Measurements from ENCODE around the gene RBP3.

Gene RBP3

DNA sequence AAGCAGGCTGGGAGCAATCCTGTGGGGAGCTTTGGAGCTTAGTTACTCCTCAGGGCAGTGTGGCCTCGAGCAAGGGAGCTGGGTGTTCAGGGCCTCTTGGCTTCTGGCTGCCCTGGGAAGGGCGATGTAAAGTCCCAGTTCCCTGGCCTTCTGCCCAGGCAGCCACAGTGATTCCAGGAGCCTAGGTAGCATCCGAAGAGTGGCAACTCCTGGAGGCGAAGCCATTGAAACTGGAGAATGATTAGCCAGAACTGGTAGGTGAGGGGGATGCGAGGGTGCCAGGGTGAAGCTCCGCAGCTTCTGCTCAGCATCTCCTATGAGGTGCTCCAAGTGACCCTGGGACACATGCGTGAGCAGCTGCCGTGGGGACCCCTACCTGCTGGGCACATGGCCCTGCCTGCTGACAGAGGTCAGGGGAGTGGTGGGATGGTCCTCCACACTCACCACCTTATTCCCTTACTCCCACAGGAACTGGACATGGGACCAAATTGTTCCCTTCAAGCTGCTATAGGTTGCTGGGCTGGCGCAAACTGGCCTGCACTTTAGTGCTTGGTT is 33.7 kb upstream of the RBP3 start:
- Histone ChIP-seq H4K20me1 (ENCODE audit: insufficient read depth, low read length) (no peaks in the 10 kb centered on the region), H3K4me1 (ENCODE audit: low read length) (peaks cover 8% of the 10 kb centered on the region), H3K36me3 (replicated peaks; ENCODE audit: low read depth, low read length) (no peaks in the 10 kb centered on the region), H2AFZ (ENCODE audit: low read depth, low read length) (no peak overlapping the region), H3K4me3 (ENCODE audit: low read length) (no peak overlapping the region), H3K79me2 (ENCODE audit: low read length) (no peaks in the 10 kb centered on the region), H3K9me3 (ENCODE audit: insufficient read depth, low read length) (no peaks in the 10 kb centered on the region), H3K4me2 (ENCODE audit: low read length) (no peak overlapping the region), H3K27me3 (ENCODE audit: low read depth, low read length) (no peaks in the 10 kb centered on the region), H3K9ac (ENCODE audit: low read length) (no peak overlapping the region), H3K27ac (ENCODE audit: low read length) (no peak overlapping the region)
- TF ChIP-seq, protein P1, sequence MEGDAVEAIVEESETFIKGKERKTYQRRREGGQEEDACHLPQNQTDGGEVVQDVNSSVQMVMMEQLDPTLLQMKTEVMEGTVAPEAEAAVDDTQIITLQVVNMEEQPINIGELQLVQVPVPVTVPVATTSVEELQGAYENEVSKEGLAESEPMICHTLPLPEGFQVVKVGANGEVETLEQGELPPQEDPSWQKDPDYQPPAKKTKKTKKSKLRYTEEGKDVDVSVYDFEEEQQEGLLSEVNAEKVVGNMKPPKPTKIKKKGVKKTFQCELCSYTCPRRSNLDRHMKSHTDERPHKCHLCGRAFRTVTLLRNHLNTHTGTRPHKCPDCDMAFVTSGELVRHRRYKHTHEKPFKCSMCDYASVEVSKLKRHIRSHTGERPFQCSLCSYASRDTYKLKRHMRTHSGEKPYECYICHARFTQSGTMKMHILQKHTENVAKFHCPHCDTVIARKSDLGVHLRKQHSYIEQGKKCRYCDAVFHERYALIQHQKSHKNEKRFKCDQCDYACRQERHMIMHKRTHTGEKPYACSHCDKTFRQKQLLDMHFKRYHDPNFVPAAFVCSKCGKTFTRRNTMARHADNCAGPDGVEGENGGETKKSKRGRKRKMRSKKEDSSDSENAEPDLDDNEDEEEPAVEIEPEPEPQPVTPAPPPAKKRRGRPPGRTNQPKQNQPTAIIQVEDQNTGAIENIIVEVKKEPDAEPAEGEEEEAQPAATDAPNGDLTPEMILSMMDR (IDR thresholded peaks at IDR 0.05; ENCODE audit: low read depth, low read length): no peak
- no peak for TF ChIP-seq EZH2phosphoT487 (IDR thresholded peaks at IDR 0.05; ENCODE audit: low read depth)

- no peaks in the 10 kb centered on the region for H3K79me2 ChIP-seq (ENCODE audit: low read length)
- no peaks in the 10 kb centered on the region for H3K27me3 ChIP-seq (ENCODE audit: low read depth, low read length)
- H3K27ac ChIP-seq (ENCODE audit: low read length): no peak overlapping the region
- H3K4me1 ChIP-seq (ENCODE audit: low read length): peaks cover 8% of the 10 kb centered on the region
- no peaks in the 10 kb centered on the region for H4K20me1 ChIP-seq (ENCODE audit: insufficient read depth, low read length)
- H3K9me3 ChIP-seq (ENCODE audit: insufficient read depth, low read length): no peaks in the 10 kb centered on the region
- no peak overlapping the region for H3K4me3 ChIP-seq (ENCODE audit: low read length)
- no peak overlapping the region for H2AFZ ChIP-seq (ENCODE audit: low read depth, low read length)
- no peaks in the 10 kb centered on the region for H3K36me3 ChIP-seq (replicated peaks; ENCODE audit: low read depth, low read length)
- H3K4me2 ChIP-seq (ENCODE audit: low read length): no peak overlapping the region
- no peak overlapping the region for H3K9ac ChIP-seq (ENCODE audit: low read length)
- TF ChIP-seq EZH2phosphoT487 (IDR thresholded peaks at IDR 0.05; ENCODE audit: low read depth): no peak
- TF ChIP-seq, protein P1 (IDR thresholded peaks at IDR 0.05; ENCODE audit: low read depth, low read length): no peak
These were observed 32.7 kb upstream of the RBP3 start for GRCh38 chr10:47315421-47315820.

GRCh38 chr10:47316131-47316530 is 32.0 kb upstream of the RBP3 start:
- Histone ChIP-seq H3K9ac (ENCODE audit: low read length) (no peak overlapping the region), H3K36me3 (replicated peaks; ENCODE audit: low read depth, low read length) (no peaks in the 10 kb centered on the region), H4K20me1 (ENCODE audit: insufficient read depth, low read length) (no peaks in the 10 kb centered on the region), H3K79me2 (ENCODE audit: low read length) (no peaks in the 10 kb centered on the region), H3K4me1 (ENCODE audit: low read length) (peaks cover 8% of the 10 kb centered on the region), H3K4me2 (ENCODE audit: low read length) (no peak overlapping the region), H3K27me3 (ENCODE audit: low read depth, low read length) (no peaks in the 10 kb centered on the region), H3K9me3 (ENCODE audit: insufficient read depth, low read length) (no peaks in the 10 kb centered on the region), H3K27ac (ENCODE audit: low read length) (no peak overlapping the region), H3K4me3 (ENCODE audit: low read length) (no peak overlapping the region), H2AFZ (ENCODE audit: low read depth, low read length) (no peak overlapping the region)
- no peak for TF ChIP-seq EZH2phosphoT487 (IDR thresholded peaks at IDR 0.05; ENCODE audit: low read depth)
- TF ChIP-seq, protein P1 (IDR thresholded peaks at IDR 0.05; ENCODE audit: low read depth, low read length): no peak

DNA sequence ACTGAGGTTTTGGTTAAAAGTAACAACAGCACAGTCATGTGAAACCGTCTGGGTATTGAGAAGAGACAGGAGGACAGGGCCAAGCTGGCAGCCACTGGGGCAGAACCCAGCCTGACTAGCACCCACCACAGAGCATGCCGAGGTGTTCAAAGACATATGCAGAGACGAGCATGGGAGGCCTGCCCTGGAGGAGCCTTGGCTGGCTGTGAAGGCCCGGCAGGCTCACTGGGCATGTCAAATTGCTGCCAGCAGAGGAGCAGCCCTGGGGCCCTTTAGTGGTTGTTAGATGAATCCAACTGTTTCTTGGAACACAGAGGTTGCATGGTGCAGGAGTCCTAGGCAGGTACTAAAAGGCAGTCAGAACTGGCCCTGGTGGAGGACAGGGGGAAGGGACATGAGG is 30.9 kb upstream of the RBP3 start:
- H3K4me1 ChIP-seq (ENCODE audit: low read length): no peaks in the 10 kb centered on the region
- H3K79me2 ChIP-seq (ENCODE audit: low read length): no peaks in the 10 kb centered on the region
- no peaks in the 10 kb centered on the region for H3K36me3 ChIP-seq (replicated peaks; ENCODE audit: low read depth, low read length)
- TF ChIP-seq EZH2phosphoT487 (IDR thresholded peaks at IDR 0.05; ENCODE audit: low read depth): no peak
- TF ChIP-seq, protein P1 (IDR thresholded peaks at IDR 0.05; ENCODE audit: low read depth, low read length): no peak
- no peak overlapping the region for H2AFZ ChIP-seq (ENCODE audit: low read depth, low read length)
- no peak overlapping the region for H3K27ac ChIP-seq (ENCODE audit: low read length)
- no peak overlapping the region for H3K4me2 ChIP-seq (ENCODE audit: low read length)
- no peak overlapping the region for H3K4me3 ChIP-seq (ENCODE audit: low read length)
- no peak overlapping the region for H3K9ac ChIP-seq (ENCODE audit: low read length)
- H3K27me3 ChIP-seq (ENCODE audit: low read depth, low read length): no peaks in the 10 kb centered on the region
- H4K20me1 ChIP-seq (ENCODE audit: insufficient read depth, low read length): no peaks in the 10 kb centered on the region
- no peaks in the 10 kb centered on the region for H3K9me3 ChIP-seq (ENCODE audit: insufficient read depth, low read length)
